GM12864 (cell line): ENCODE results near the gene PAM.
"Not testable (repeated sequence)": the region's sequence is repeated elsewhere in the genome, so short reads cannot be mapped to it uniquely, and the experiment has no call there.

Experiments used
- DNase-seq: peaks from one replicate; pipeline ENCODE4 v3.0.0-alpha.2; 2011; ENCODE audit warnings: low read depth
- H3K4me3 ChIP-seq: 2 replicates; pipeline ENCODE4 v1.5.1; 2011; ENCODE audit warnings: mild to moderate bottlenecking, low read depth, low read length, control low read depth
- CTCF ChIP-seq: IDR thresholded peaks from 2 replicates; pipeline ENCODE4 v1.5.1; 2011; ENCODE audit warnings: low read depth, mild to moderate bottlenecking, moderate library complexity, low read length, control low read depth, inconsistent platforms; ENCODE audit errors: missing control alignments

PAM gene

GRCh38 chr5:102981957-102982635 lies 227.0 kb downstream of the PAM start:
- DNase-seq, result no peak
- no peak for TF ChIP-seq CTCF
- H3K4me3 ChIP-seq, result no peak overlapping the region

GRCh38 chr5:102986074-102986473 lies 231.0 kb downstream of the PAM start:
- no peak for DNase-seq
- TF ChIP-seq CTCF, result no peak
- no peak overlapping the region for H3K4me3 ChIP-seq

- H3K4me3 ChIP-seq, result no peak overlapping the region
- no peak for DNase-seq
- TF ChIP-seq CTCF, result no peak
These were observed 233.4 kb downstream of the PAM start for GRCh38 chr5:102988459-102988858.

DNA sequence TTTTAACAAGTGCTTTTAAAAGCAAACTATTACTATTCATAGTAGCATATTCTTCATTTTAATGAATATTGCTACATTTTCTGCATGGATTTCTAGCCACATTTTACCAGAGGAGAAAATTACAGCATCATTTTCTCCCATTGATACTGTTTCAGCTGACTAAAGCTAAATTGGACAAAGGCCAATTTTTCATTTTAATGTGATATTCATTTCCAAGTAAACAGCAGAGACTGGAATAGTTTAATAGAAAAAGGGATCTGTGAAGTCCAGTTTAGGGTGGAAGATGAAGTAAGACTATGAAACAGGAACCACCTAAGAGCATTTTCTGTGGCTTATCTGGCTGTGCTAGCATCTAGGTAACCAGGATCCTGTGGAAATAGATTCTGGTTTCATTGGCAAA lies 236.7 kb downstream of the PAM start:
- no peak for TF ChIP-seq CTCF
- no peak overlapping the region for H3K4me3 ChIP-seq
- DNase-seq, result no peak

DNA sequence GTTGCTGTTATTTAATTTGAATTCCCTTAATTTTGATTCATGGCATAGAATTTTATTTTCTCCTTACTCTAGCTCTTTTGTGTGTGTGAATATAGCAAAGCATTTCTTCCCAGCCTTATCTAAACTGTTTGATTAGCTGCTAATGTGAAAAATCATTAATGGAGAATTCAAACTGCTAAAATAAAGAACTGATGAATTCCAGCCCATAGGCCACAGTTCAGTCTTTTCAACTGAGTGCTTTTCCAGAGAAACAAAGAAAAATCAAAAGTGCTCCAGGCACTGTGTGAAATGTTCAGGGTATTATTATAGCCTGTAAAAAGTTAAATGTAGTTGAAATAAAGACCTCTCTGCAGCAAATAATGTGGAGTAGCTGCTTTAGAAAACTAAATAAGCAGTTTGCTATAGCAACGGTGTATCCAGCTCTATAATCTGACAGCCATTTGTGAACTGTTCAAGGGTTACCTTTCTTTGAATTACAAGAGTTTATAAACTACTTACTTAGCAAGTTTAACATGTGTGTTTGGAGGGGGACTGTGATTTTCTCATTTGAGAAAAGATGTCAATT lies 241.0 kb downstream of the PAM start:
- no peak for TF ChIP-seq CTCF
- DNase-seq, result no peak
- no peak overlapping the region for H3K4me3 ChIP-seq

DNA sequence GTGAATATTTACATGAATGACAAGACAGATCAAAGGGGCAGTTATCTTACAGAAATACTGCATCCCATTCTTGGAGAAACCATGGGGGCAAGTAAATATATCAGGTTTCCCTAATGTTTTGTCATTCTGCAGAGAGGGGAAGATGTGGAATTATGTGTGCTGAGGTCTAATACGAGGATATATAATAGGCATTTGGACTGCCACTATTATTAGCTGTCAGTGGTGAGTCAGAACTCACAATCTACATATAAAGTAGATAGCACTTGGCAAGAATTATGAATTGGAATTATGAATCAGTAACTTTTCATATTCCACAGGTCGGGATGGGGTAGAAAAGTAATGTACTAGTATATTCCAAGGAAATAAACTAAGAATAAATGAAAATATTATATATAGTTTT lies 243.1 kb downstream of the PAM start:
- TF ChIP-seq CTCF, result no peak
- no peak overlapping the region for H3K4me3 ChIP-seq
- DNase-seq, result no peak

- no peak overlapping the region for H3K4me3 ChIP-seq
- no peak for TF ChIP-seq CTCF
- no peak for DNase-seq
These were observed 244.1 kb downstream of the PAM start for GRCh38 chr5:102999191-102999590.

DNA sequence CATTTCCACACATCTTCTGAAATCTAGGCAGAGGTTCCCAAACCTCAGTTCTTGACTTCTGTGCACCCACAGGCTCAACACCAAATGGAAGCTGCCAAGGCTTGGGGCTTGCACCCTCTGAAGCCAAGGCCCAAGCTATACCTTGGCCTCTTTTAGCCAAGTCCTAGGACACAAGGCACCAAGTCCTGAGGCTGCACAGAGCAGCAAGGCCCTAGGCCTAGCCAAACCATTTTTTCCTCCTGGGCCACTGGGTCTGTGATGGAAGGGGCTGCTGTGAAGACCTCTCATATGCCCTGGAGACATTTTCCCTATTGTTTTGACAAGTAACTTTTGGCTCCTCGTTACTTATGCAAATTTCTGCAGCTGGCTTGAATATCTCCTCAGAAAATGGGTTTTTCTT lies 244.5 kb downstream of the PAM start:
- not testable (repeated sequence) for DNase-seq, H3K4me3 ChIP-seq
